ENCODE data around the gene ADAMTS17. TPM values are rescaled to one million over a fixed set of nuclear protein-coding genes. Genes with fewer than 3 reads are reported as not detected.

Gene ADAMTS17
- total and polyA plus RNA-seq, 2 experiments from 2014 or later, result 0.69 to 3.3 TPM

DNA sequence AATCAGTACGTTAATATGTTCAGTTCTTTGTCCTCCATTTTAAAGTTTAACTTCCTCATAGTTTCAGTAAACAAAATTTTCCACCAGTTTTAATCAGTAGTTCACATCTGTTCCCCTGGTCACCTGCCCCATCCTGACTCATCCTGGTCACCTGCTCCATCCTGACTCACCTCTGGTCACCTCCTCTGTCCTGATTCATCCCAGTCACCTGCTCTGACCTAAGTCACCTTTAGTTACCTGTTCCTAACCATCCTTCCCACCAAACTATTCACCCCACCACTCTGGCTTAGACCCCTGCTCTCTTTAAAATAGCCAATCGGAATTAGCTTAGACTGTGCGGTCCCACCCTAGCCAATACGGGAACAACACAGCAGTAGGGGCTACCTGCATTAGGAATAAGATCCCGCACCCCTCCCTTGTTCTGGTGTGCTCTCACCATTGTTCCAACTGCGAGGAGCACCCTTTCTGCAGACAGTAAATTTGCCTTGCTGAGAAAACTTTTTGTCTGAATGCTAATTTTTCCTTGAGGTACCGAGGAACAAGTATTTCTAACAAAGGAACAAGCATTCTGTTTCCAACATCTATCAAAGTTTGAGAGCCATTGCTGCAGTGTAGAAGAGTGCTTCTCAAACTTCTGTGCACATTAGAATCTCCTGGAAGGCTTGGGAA is 169.3 kb downstream of the ADAMTS17 start:
- TF ChIP-seq, protein P1, sequence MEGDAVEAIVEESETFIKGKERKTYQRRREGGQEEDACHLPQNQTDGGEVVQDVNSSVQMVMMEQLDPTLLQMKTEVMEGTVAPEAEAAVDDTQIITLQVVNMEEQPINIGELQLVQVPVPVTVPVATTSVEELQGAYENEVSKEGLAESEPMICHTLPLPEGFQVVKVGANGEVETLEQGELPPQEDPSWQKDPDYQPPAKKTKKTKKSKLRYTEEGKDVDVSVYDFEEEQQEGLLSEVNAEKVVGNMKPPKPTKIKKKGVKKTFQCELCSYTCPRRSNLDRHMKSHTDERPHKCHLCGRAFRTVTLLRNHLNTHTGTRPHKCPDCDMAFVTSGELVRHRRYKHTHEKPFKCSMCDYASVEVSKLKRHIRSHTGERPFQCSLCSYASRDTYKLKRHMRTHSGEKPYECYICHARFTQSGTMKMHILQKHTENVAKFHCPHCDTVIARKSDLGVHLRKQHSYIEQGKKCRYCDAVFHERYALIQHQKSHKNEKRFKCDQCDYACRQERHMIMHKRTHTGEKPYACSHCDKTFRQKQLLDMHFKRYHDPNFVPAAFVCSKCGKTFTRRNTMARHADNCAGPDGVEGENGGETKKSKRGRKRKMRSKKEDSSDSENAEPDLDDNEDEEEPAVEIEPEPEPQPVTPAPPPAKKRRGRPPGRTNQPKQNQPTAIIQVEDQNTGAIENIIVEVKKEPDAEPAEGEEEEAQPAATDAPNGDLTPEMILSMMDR (IDR thresholded peaks at IDR 0.05; ENCODE audit: low read depth, low read length), result no peak
- no peak for DNase-seq (ENCODE audit: low read depth in 1 of 2, low spot score in 1 of 2)
- H3K27ac ChIP-seq, result no peak overlapping the region
- H3K27me3 ChIP-seq, result no peaks in the 10 kb centered on the region
- no peaks in the 10 kb centered on the region for H3K4me1 ChIP-seq (ENCODE audit: low read depth)
- H3K4me3 ChIP-seq, result no peak overlapping the region
- no peaks in the 10 kb centered on the region for H3K9me3 ChIP-seq (ENCODE audit: low read depth)
- H3K36me3 ChIP-seq, result no peaks in the 10 kb centered on the region

DNA sequence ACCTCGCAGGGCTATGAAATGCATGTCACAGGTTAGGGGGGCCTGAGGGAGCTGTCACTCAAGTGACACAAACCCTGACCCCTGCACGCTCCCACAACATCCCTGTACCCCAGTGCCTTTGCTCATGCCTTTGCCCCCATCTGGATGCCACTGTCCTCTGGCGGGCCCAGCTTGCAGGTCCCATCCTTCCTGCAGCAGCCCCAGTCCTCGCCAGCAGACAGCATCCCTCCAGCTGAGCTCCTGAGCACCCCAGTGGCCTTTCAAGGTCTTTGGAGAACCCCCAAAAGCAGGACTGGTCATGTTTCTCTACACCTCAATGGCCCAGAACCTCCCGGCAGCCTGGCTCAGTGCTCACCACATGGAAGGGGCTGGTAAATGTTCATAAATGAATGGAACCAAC is 170.4 kb downstream of the ADAMTS17 start:
- DNase-seq (ENCODE audit: low read depth in 1 of 2, low spot score in 1 of 2), result no peak
- no peaks in the 10 kb centered on the region for H3K27me3 ChIP-seq
- no peaks in the 10 kb centered on the region for H3K36me3 ChIP-seq
- H3K4me1 ChIP-seq (ENCODE audit: low read depth), result no peaks in the 10 kb centered on the region
- H3K4me3 ChIP-seq, result no peak overlapping the region
- no peak overlapping the region for H3K27ac ChIP-seq
- no peaks in the 10 kb centered on the region for H3K9me3 ChIP-seq (ENCODE audit: low read depth)
- TF ChIP-seq, protein P1 (IDR thresholded peaks at IDR 0.05; ENCODE audit: low read depth, low read length), result no peak

DNA sequence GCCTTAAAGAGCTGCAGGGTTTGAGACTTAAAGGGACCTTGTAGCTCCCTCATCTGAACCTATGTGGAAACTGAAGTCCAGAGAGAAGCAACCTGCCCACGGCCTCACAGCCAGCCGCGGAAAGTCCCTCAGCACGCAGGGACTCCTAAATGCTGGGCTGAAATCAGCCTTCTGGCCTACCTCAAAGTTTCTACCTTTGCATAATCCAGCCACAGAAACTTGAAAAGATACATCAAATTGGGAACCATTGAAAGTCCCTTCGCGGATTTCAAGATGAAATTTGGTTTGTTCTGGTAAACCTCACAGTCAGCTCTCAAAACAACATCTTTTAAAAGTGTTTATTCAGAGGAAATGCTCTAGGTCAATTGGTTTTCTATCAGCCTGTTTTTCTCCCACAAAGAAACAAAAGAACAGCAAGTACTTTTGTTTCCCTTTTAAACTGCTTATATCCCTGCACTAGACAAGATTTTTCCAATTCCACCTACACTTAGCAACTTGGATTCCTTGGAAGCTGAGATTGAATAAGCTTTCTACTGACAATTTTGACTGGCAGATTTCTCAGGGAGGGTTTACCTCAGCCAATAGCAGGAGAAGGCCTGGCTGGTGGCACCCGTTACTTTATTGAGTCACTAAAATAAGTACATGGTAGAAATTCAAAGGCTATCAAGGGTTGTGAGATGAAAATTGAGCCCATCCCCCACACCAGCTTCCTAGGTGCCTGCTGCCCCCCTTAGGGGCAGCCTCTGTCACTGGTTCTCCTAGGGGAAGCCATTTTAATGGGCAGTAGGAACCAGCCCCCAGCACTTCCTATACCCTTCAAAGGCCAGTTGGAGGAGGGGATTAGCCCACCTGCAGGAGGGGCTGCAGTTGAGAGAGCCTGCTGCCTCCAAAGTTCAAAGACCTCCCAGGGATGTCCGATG is 171.2 kb downstream of the ADAMTS17 start:
- TF ChIP-seq, protein P1 (IDR thresholded peaks at IDR 0.05; ENCODE audit: low read depth, low read length), result no peak
- Histone ChIP-seq H3K9me3 (ENCODE audit: low read depth) (no peaks in the 10 kb centered on the region), H3K4me1 (ENCODE audit: low read depth) (no peaks in the 10 kb centered on the region), H3K27ac (no peak overlapping the region), H3K4me3 (no peak overlapping the region), H3K36me3 (no peaks in the 10 kb centered on the region), H3K27me3 (no peaks in the 10 kb centered on the region)
- no peak for DNase-seq (ENCODE audit: low read depth in 1 of 2, low spot score in 1 of 2)

DNA sequence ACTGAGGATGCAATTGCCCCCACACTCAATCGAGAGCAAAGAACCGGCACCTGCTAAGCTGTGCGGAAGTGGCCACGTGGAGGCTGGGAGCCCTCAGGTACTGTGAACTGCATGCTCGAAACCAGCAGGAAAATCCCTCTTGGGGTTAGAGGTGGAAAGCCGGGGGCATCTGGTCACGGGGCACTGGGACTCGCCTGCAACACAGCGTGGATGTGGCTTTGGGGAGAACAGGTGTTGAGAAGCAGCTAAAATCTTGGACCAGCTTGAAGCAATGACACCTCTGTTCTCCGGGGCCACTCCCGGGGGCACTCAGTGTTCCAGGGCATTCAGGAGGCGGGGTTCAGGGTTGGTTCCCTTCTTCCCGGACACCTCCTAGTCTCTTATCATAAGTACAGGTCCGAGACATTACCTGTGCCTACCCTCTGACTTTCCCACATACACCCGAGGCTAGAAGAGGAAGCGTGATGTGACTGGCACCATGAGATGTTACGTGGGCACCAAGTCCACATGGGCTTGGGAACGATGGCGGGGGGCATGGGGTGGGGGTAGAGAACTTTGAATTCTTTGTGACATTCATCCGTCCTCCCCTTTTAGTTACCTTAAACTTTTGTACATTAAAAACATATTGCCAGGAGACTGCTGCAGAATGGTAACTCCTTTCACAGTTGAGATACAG is 172.0 kb downstream of the ADAMTS17 start:
- TF ChIP-seq, protein P1 (IDR thresholded peaks at IDR 0.05; ENCODE audit: low read depth, low read length), result no peak
- H3K27ac ChIP-seq, result no peak overlapping the region
- H3K4me3 ChIP-seq, result no peak overlapping the region
- no peaks in the 10 kb centered on the region for H3K27me3 ChIP-seq
- H3K9me3 ChIP-seq (ENCODE audit: low read depth), result no peaks in the 10 kb centered on the region
- no peak for DNase-seq (ENCODE audit: low read depth in 1 of 2, low spot score in 1 of 2)
- no peaks in the 10 kb centered on the region for H3K36me3 ChIP-seq
- H3K4me1 ChIP-seq (ENCODE audit: low read depth), result no peaks in the 10 kb centered on the region

DNA sequence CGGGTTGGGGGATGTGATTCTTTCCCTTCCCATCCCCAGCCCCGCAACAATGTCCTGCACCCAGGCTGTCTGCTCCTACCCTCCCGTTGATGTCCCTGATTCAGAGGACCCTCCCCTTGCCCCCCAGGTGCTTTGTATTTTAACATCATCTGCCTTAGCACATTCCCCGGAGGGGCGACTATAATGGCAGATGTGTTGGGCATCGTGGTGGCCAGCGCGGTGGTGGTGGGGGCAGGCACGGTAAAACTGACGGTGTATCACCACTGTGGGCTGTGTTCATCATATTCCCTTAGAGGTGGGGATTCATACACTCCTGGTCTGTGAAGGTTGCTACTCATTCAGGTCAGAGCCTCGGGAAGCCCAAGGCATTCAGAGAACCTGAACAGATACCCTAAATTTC is 173.0 kb downstream of the ADAMTS17 start:
- H3K4me1 ChIP-seq (ENCODE audit: low read depth), result no peaks in the 10 kb centered on the region
- no peaks in the 10 kb centered on the region for H3K9me3 ChIP-seq (ENCODE audit: low read depth)
- no peak overlapping the region for H3K4me3 ChIP-seq
- no peak overlapping the region for H3K27ac ChIP-seq
- TF ChIP-seq, protein P1 (IDR thresholded peaks at IDR 0.05; ENCODE audit: low read depth, low read length), result no peak
- DNase-seq (ENCODE audit: low read depth in 1 of 2, low spot score in 1 of 2), result no peak
- H3K27me3 ChIP-seq, result no peaks in the 10 kb centered on the region
- no peaks in the 10 kb centered on the region for H3K36me3 ChIP-seq
